GM23248 (cell line): ENCODE data around the gene ARPC5L. TPM values are rescaled to one million over a fixed set of nuclear protein-coding genes. Genes with fewer than 3 reads are reported as not detected.

Experiments used
- DNase-seq: peaks from one replicate; pipeline ENCODE4 v3.0.0-alpha.2; 2015
- H2AFZ ChIP-seq: fragments of 200-600 bp; sonication (generic); 2 replicates; pipeline ENCODE4 v1.6.1; 2016; ENCODE audit warnings: antibody characterized with exemption
- H3F3A ChIP-seq: fragments of 200-600 bp; sonication (generic); 2 replicates; pipeline ENCODE4 v1.6.1; 2016; ENCODE audit warnings: mild to moderate bottlenecking, antibody characterized with exemption, mixed run types; ENCODE audit not compliant: insufficient read depth
- H3K27ac ChIP-seq: fragments of 200-600 bp; sonication (generic); 2 replicates; pipeline ENCODE4 v1.5.1; 2016; ENCODE audit warnings: mild to moderate bottlenecking
- H3K27me3 ChIP-seq: fragments of 200-600 bp; sonication (generic); replicated peaks from 2 replicates; pipeline ENCODE4 v1.6.1; 2016; ENCODE audit warnings: mild to moderate bottlenecking; ENCODE audit not compliant: insufficient read depth
- H3K36me3 ChIP-seq: fragments of 200-600 bp; sonication (generic); 2 replicates; pipeline ENCODE4 v1.6.1; 2016; ENCODE audit warnings: low read depth, mild to moderate bottlenecking
- H3K4me1 ChIP-seq: fragments of 200-600 bp; sonication (generic); 2 replicates; pipeline ENCODE4 v1.6.1; 2016; ENCODE audit warnings: mild to moderate bottlenecking; ENCODE audit not compliant: insufficient read depth
- H3K4me2 ChIP-seq: fragments of 200-600 bp; sonication (generic); one replicate; pipeline ENCODE4 v1.6.1; 2016; ENCODE audit warnings: mild to moderate bottlenecking; ENCODE audit not compliant: unreplicated experiment
- H3K4me3 ChIP-seq: fragments of 200-600 bp; sonication (generic); 2 replicates; pipeline ENCODE4 v1.5.1; 2016; ENCODE audit warnings: mild to moderate bottlenecking
- H3K79me2 ChIP-seq: fragments of 200-600 bp; sonication (generic); 2 replicates; pipeline ENCODE4 v1.6.1; 2016; ENCODE audit warnings: mild to moderate bottlenecking; ENCODE audit not compliant: insufficient read depth
- H3K9ac ChIP-seq: fragments of 200-600 bp; sonication (generic); 2 replicates; pipeline ENCODE4 v1.6.1; 2016; ENCODE audit warnings: mild to moderate bottlenecking
- H3K9me2 ChIP-seq: fragments of 200-600 bp; sonication (generic); 2 replicates; pipeline ENCODE4 v1.6.1; 2016; ENCODE audit warnings: mixed run types, mild to moderate bottlenecking, moderate library complexity; ENCODE audit not compliant: insufficient read depth
- H3K9me3 ChIP-seq: fragments of 200-600 bp; sonication (generic); one replicate; pipeline ENCODE4 v1.6.1; 2017; ENCODE audit warnings: low read depth
- H4K20me1 ChIP-seq: fragments of 200-600 bp; sonication (generic); 2 replicates; pipeline ENCODE4 v1.6.0; 2016; ENCODE audit not compliant: insufficient read depth
- EZH2 ChIP-seq: fragments of 200-600 bp; sonication (generic); IDR thresholded peaks from 2 replicates; pipeline ENCODE4 v1.6.1; 2018; ENCODE audit warnings: antibody characterized with exemption, mild to moderate bottlenecking; ENCODE audit not compliant: insufficient read depth, poor library complexity, severe bottlenecking
- EZH2phosphoT487 ChIP-seq: fragments of 200-600 bp; sonication (generic); IDR thresholded peaks from 2 replicates; pipeline ENCODE4 v1.6.1; 2018; ENCODE audit warnings: antibody characterized with exemption, moderate library complexity, mild to moderate bottlenecking, low read depth; ENCODE audit not compliant: insufficient read depth
- WGBS, 2 experiments: methylation state at CpG; one replicate each; pipeline ENCODE4 v1.1.6; 2015 to 2017; ENCODE audit warnings: low lambda C conversion rate in 2 of 2, low coverage in 1 of 2; ENCODE audit errors: missing lambda C conversion rate in 2 of 2; 5-methylcytosine and 5-hydroxymethylcytosine counted together
- in situ Hi-C: fragments of 300-500 bp; cut with MboI; formaldehyde crosslinking; loops from 2 replicates; pipeline ENCODE4 v1.15.0; 2020
- polyA plus RNA-seq: library from polyadenylated mRNA; unstranded; fragments of >200 nt; fragmentation: Nextera tagmentation; extraction: Ambion mirVana; gene quantifications from 2 replicates; pipeline ENCODE4 v1.2.1, GENCODE V29; 2016
- total RNA-seq: library from RNA; depleted of rRNA; stranded (reverse); fragments of >200 nt; shearing (Covaris generic); gene quantifications from 2 replicates; pipeline ENCODE4 v1.2.3, GENCODE V29; 2014

The ARPC5L gene
- total and polyA plus RNA-seq, 2 experiments from 2014 or later = 31.5 to 77.6 TPM

DNA sequence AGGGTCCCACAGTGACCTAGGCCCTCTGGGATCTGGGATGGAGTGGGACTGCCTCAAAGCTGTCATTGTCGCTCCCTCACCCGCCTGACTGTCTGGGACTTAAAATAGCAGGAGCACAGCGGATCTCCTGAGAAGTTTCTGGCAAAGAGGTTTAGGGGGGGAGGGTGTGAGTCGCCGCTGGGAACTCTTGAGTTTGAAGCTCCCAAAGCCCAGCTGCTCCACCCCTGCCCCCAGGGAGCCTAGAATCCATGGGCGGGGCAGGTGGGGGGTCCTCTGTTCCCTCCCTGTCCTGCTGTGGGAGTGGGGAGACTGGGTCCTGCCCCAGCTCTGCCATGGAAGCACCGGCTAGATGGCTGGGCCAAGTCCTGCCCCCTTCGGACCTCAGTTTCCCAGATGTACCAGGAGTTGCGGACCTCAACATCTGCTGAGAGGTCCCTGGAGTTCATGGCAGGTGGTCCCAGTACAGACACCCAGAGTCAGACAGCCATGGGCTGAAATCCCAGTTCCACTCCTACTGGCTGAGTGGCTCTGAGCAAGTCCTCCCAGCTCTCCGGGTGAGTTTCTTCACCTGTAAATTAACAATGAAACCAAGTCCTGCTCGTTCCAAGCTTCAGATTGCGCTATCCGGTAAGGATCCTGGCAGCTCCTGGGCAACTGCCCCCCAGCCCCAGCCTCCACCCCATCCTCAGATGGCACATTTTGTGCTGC lies 9.7 kb upstream of the ARPC5L start:
- H2AFZ ChIP-seq = 0 out of 2 replicates have a peak overlapping the region, but pooled peaks have one; percentile 74
- no peak for DNase-seq
- no peak overlapping the region for H3K9ac ChIP-seq
- no peaks in the 10 kb centered on the region for H3K9me3 ChIP-seq
- in situ Hi-C loops = loop anchor here (5.0 kb wide), 1 partner anchor 80 kb away; the partner anchor contains the start of gene NR6A1
- H3K79me2 ChIP-seq = no peaks in the 10 kb centered on the region
- no peaks in the 10 kb centered on the region for H3K4me1 ChIP-seq
- no peaks in the 10 kb centered on the region for H4K20me1 ChIP-seq
- H3K27ac ChIP-seq = no peak overlapping the region
- H3F3A ChIP-seq = peaks cover 10% of the 10 kb centered on the region
- H3K4me2 ChIP-seq = peak overlapping the region; percentile 86
- no peak for TF ChIP-seq EZH2phosphoT487
- TF ChIP-seq EZH2 = no peak
- no peak overlapping the region for H3K4me3 ChIP-seq
- 38 to 50% methylated on average over 13 of the region's 13 CpGs for WGBS, 2 experiments
- H3K36me3 ChIP-seq = no peaks in the 10 kb centered on the region
- no peaks in the 10 kb centered on the region for H3K9me2 ChIP-seq
- no peaks in the 10 kb centered on the region for H3K27me3 ChIP-seq

DNA sequence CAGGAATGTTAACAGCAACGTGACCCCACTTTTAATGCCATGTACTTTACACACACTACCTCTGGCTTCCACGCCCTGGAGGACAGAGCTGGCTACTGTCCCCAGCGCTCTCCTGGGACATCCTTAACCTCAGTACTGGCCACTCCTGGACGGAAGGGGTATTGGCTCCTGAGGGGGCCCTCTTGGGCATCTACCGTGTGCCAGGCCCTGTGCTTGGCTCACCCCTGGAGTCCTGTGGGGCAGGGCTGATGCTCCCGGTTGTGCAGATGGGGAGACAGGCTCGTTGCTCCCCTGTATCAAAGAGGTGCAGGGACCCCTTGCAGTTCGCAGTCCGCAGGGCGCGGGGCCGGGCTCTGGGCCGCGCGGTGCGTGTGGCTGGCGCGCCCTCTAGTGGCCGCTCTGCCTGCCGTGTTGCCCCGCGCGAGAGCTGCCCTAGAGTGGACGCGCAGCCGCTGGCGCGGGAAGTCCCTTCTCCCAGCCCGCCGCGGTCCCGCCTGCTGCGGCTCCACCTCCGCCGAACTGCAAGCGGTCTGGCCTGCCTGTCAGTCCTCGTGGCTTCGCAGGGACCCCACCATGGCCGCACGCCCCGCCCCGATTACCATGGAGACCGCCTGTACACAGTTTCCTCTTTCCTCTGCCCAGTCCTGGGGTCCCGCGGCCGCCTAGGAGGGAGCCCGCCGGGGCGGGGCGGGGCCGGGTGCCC lies 8.9 kb upstream of the ARPC5L start, which contains the start of gene WDR38:
TSS of gene WDR38 (plus strand) at position 632 of the 703 bp plus-strand sequence. CDS start 72 bp downstream, outside the sequence.
- Histone ChIP-seq H3K9ac (peak within 1 kb of the TSS; percentile 50), H3K4me2 (peak within 1 kb of the TSS; percentile 86), H4K20me1 (no peaks in the 10 kb centered on the region), H3K79me2 (no peaks in the 10 kb centered on the region), H3K4me1 (no peaks in the 10 kb centered on the region), H3K27me3 (no peaks in the 10 kb centered on the region), H3K4me3 (peak within 1 kb of the TSS; percentile 69), H3K9me3 (no peaks in the 10 kb centered on the region), H3F3A (peaks cover 13% of the 10 kb centered on the region), H3K36me3 (peaks cover under 1% of the 10 kb centered on the region; the same call in 1 of the 2 replicates), H3K27ac (no peak within 1 kb of the TSS), H3K9me2 (no peaks in the 10 kb centered on the region), H2AFZ (peak within 1 kb of the TSS; percentile 74)
- 2% methylated on average over 28 to 50 of the region's 51 CpGs for WGBS, 2 experiments
- in situ Hi-C loops = loop anchor here (5.0 kb wide), 1 partner anchor 81 kb away; the partner anchor contains the start of gene NR6A1
- TF ChIP-seq EZH2 = no peak
- TF ChIP-seq EZH2phosphoT487 = no peak
- DNase-seq = peak; percentile 87

DNA sequence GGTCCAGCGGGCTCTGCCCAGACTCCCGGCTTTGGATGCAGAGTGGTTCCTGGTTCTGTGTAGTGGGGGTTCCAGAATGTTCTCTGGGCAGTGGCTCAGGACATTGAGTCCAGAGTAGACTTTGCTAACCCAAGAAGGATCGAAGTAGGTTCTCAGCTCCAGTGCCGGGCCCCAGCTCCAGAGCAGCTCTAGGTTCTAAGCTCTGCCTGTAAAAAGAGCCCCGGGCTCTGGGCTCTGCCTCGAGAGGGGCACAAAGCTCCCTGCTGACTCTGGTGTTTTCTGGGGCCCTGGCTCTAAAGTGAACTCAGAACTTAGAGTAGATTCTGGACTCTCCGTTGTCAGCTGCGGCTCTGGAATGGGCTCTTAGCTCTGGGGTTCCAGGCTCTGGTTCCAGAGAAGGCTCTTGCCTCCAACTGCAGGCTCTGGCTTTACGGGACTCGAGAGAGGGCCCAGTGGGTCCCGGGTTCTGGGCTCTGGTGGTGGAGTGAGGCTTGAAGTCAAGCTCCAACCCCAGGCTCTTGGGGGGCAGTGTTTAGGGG lies 8.3 kb upstream of the ARPC5L start:
- TF ChIP-seq EZH2phosphoT487 (no peak), EZH2 (no peak)
- Histone ChIP-seq H3K4me1 (no peaks in the 10 kb centered on the region), H3K4me3 (peak overlapping the region; percentile 69), H3K9ac (peak overlapping the region; percentile 50), H3F3A (peaks cover 20% of the 10 kb centered on the region), H3K36me3 (peaks cover 8% of the 10 kb centered on the region), H3K9me3 (no peaks in the 10 kb centered on the region), H3K79me2 (0 out of 2 replicates have a peak, but pooled peaks cover 2% of the 10 kb centered on the region), H4K20me1 (no peaks in the 10 kb centered on the region), H3K4me2 (peak overlapping the region; percentile 86), H3K27me3 (no peaks in the 10 kb centered on the region), H3K9me2 (no peaks in the 10 kb centered on the region), H3K27ac (no peak overlapping the region), H2AFZ (peak overlapping the region; percentile 74)
- DNase-seq = no peak
- in situ Hi-C loops = loop anchor here (5.0 kb wide), 1 partner anchor 81 kb away; the partner anchor contains the start of gene NR6A1
- 57 to 61% methylated on average over 11 of the region's 11 CpGs for WGBS, 2 experiments

DNA sequence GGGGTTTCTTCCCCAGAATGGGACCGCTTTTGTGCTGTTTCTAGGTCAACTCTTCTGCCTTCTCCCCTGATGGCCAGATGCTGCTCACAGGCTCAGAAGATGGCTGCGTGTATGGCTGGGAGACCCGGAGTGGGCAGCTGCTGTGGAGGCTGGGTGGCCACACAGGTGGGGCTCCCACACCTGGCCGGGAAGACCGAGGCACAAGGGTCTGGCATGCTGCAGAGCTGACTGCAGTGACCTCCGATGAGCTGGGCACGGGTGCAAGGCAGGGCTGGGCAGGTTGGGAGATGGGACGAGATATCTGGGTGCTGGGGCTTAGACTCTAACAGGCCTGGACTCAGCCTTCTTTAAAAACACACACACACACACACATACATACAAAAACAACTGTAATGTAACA lies 7.8 kb upstream of the ARPC5L start:
- DNase-seq = no peak
- H3K27me3 ChIP-seq = no peaks in the 10 kb centered on the region
- H2AFZ ChIP-seq = no peak overlapping the region
- in situ Hi-C loops = loop anchor here (5.0 kb wide), 1 partner anchor 82 kb away; the partner anchor contains the start of gene NR6A1
- 80 to 87% methylated on average over 8 of the region's 8 CpGs for WGBS, 2 experiments
- TF ChIP-seq EZH2phosphoT487 (no peak), EZH2 (no peak)
- peaks cover 12% of the 10 kb centered on the region for H3K36me3 ChIP-seq
- H3K4me2 ChIP-seq = no peak overlapping the region
- no peaks in the 10 kb centered on the region for H3K9me2 ChIP-seq
- H3K27ac ChIP-seq = no peak overlapping the region
- H4K20me1 ChIP-seq = no peaks in the 10 kb centered on the region
- no peak overlapping the region for H3K9ac ChIP-seq
- H3K9me3 ChIP-seq = no peaks in the 10 kb centered on the region
- H3K4me1 ChIP-seq = no peaks in the 10 kb centered on the region
- H3F3A ChIP-seq = peaks cover 25% of the 10 kb centered on the region
- H3K4me3 ChIP-seq = no peak overlapping the region
- H3K79me2 ChIP-seq = peaks cover 7% of the 10 kb centered on the region
